GM19099 (cell line): ENCODE results near the gene KRTAP4-9.

Source experiments
- POLR2A ChIP-seq: IDR thresholded peaks from 3 replicates; pipeline ENCODE4 v1.6.1; 2011; ENCODE audit warnings: low read depth; ENCODE audit not compliant: insufficient read length; ENCODE audit errors: extremely low read depth

KRTAP4-9 gene

DNA sequence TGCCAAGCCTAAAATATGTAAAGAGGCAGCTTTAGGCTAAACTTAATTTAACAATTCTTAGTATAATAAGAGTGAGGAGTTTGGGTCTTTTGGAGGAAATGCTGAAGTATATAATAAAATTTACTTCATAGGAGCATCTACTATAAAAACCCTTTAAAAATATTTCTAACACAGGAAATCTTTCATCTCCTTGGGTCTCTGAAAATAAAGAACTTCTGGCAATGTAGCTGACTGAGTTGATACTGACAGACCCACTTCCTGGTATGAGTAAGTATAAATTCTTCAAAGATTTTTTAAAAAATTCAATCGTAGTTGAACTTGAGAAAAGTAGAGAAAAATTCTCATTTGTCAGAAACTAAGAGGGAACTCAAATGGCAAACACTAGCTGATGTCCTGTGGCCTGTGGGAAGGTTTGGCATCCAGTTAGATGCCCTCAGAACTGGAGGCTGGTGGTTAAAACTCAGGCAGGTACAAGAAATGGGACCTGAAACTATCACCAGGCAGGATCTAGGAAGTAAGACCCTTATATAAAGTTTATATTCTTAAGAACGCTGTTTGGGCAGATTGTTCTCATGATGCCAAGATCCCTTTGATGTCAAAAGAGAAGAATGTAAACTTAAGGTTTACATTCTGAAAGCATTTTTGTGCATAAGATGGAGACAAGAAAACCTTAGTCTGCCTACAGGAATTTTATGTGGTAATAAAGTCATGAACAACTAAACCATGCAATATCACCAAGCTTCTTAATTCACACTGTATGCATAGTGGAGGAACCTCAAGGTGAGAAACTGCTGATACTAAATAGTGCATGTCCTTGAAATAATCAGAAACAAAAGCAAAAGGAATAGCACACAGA lies 28.9 kb downstream of the KRTAP4-9 start:
- no peak for TF ChIP-seq POLR2A

DNA sequence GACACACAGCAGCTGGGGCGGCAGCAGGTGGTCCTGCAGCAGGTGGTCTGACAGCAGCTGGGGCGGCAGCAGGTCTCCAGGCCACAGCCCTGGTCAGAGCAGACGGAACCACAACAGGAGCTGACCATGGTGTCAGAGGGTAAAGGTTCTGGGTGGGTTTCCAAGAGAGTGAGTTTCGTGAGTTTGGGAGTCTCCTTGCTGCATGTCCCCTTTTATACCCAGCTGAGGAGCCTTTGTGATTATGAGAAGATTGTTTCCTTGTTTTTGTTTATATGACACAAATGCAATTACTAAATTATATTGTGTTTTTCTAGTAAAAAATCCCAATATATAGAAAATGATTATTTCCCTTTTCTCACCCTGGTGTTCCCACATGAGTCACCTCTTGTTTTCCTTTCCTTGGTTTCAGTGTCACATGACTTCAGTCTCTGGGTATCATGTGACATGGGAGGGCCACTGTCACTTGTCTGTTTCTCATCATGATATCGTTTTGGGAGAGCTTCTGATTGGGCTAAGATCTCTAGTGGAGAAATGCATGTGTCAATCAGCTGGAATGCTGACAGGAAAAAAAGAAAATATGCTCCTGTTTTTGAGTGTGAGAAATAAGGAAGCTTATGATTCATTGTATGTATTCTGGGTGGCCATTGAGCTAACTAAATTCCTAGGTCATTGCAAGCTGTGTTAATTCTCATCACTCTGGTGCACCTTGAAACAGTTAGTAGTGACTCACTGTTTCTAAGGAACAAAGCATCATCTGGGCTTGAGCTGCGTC lies 35.4 kb downstream of the KRTAP4-9 start, which contains the start of gene KRTAP4-6:
Gene KRTAP4-6, minus strand, starts transcription at position 185 of the 772 bp plus-strand sequence. Its CDS starts 57 bp downstream, at position 128.
- TF ChIP-seq POLR2A = no peak

DNA sequence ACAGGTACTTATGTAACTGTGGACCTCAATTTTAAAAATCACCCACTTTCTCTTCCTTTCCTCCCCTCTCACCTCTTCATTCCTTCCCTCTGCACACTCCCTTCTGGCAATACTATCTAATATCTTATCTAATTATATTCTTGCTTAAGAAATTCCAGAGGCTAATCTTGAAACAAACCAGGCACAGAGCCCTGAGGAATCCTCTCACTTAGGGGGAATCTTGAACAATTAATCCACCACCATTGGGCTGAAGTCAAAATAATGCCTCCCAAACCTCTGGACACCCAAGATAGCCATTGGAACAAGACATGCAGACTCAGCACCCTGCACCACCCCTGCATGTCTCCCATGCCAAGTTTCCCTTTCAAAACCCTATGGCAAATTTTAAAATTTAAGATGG lies 36.2 kb downstream of the KRTAP4-9 start:
- no peak for TF ChIP-seq POLR2A

DNA sequence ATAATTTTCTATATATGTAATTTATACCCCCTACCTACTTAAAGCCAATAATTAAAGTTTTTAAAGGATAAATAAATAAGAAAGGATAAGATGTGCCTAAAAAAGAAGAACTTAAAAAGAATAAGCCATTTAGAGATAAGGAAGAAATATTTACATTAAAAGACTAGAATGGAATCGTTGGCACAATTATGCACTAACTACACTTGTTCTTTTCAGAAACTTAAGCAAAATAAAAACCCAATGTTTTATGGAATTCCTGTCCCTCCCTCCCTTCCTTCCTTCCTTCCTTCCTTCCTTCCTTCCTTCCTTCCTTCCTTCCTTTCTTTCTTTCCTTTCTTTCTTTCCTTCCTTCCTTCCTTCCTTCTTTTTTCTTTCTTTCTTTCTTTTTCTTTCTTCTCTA lies 39.7 kb downstream of the KRTAP4-9 start:
- TF ChIP-seq POLR2A = no peak

DNA sequence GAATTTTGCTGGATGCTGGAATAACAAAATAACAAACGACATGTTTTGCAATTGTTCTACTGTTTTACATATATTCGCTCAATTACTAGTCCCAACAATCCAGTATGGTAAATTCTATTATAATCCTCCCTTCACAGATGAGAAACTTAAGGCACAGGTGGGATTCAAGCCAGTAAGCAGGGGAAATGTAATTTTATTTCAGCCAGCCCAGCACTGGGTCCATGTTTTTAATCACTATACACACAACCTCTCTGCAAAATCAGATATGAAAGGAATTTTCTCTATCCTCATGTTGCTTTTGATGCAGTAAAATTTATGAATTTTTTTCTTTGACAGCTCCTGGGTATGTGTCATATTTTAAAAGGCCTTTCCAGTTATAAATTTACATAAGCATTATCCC lies 40.1 kb downstream of the KRTAP4-9 start:
- no peak for TF ChIP-seq POLR2A

- no peak for TF ChIP-seq POLR2A
Observed at GRCh38 chr17:41147531-41148204, 42.5 kb downstream of the KRTAP4-9 start.

GRCh38 chr17:41149652-41149985 lies 44.4 kb downstream of the KRTAP4-9 start, which contains the start of gene KRTAP4-5:
Gene KRTAP4-5 (minus strand): TSS chr17:41149825. CDS start chr17:41149767, 58 bp downstream.
- TF ChIP-seq POLR2A = no peak

- no peak for TF ChIP-seq POLR2A
Observed at GRCh38 chr17:41150026-41150425, 44.8 kb downstream of the KRTAP4-9 start.

DNA sequence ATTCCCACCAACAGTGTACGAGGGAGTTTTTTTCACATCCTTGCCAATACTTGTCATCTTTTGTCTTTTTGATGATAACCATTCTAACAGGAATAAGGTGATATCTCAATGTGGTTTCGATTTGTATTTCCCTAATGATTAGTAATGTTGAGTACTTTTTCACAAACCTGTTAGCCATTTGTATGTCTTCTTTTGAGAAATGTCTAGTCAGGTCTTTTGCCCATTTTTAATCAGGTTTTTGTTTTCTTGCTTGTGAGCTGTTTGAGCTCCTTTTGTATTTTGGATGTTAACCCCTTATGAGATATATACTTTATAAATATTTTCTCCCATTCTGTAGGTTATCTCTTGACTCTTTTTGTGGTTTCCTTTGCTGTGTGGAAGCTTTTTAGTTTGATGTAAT lies 46.3 kb downstream of the KRTAP4-9 start:
- TF ChIP-seq POLR2A = no peak

DNA sequence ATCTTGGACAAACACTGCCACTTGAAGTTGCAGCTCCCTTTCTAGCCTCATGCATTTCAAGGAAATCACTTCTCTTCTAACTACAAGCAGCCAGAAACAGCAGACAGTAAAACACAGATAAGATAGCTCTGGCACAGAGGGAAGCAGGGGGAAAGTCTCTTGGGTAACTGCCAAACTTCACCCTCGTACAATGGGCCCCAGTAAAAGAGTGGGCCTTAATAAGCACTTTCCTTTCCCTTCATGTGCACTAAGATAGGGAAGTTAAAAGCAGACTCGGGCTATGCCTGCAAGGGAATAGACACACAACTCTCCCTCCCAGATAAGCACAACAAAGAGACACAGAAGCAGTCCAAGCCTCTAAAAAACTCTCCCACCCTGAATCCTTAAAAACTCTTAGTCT lies 48.7 kb downstream of the KRTAP4-9 start:
- no peak for TF ChIP-seq POLR2A
